Endothelial cell of umbilical vein (primary cell): ENCODE data around the gene HSP90B1. TPM values are rescaled to one million over a fixed set of nuclear protein-coding genes. Genes with fewer than 3 reads are reported as not detected.

ENCODE experiments used
- BruUV-seq: library from RNA; stranded (reverse); fragments of 400-500 nt; replicated peaks from 2 replicates; lab custom pipeline; 2021; lab: Mats Ljungman, UMichigan
- CTCF ChIA-PET: fragments of 300-600, 350-600 bp; sonication (Branson Sonifier 250); formaldehyde crosslinking; loops from one replicate; lab custom pipeline; 2021; ENCODE audit warnings: antibody characterized with exemption, inconsistent platforms; lab: Charles Lee
- POLR2A ChIA-PET: fragments of 300-600, 350-600 bp; sonication (Branson Sonifier 250); formaldehyde crosslinking; loops from one replicate; lab custom pipeline; 2021; ENCODE audit warnings: antibody characterized with exemption, inconsistent platforms; lab: Charles Lee
- DNase-seq: peaks from one replicate; pipeline ENCODE4 v3.0.0-alpha.2; 2011; ENCODE audit warnings: low read depth, low spot score
- FAIRE-seq: peaks from 2 replicates; lab custom pipeline; 2011; peaks lifted over from hg19 to GRCh38; lab: Jason Lieb, UNC
- H2AFZ ChIP-seq: 2 replicates; pipeline ENCODE4 v1.6.0; 2012; ENCODE audit warnings: low read depth, low read length, control low read depth, inconsistent platforms
- H3K27ac ChIP-seq: 2 replicates; pipeline ENCODE4 v1.5.1; 2011; ENCODE audit warnings: low read depth, mild to moderate bottlenecking, control low read depth, low read length, moderate library complexity; ENCODE audit not compliant: insufficient read depth
- H3K27me3 ChIP-seq, 2 experiments: 2 replicates each; pipeline versions ENCODE4 v1.6.0 to v1.6.1; 2011; ENCODE audit warnings: low read length in 2 of 2, mixed read lengths in 1 of 2; ENCODE audit not compliant: control insufficient read depth in 2 of 2, insufficient read depth in 2 of 2
- H3K36me3 ChIP-seq, 2 experiments: 2 replicates in 1 of 2; 3 replicates in 1 of 2; pipeline ENCODE4 v1.5.1; 2011; ENCODE audit warnings: low read length in 2 of 2, mild to moderate bottlenecking in 1 of 2, moderate library complexity in 1 of 2; ENCODE audit not compliant: control insufficient read depth in 2 of 2, insufficient read depth in 2 of 2; ENCODE audit errors: extremely low read depth in 1 of 2
- H3K4me1 ChIP-seq: 3 replicates; pipeline ENCODE4 v1.5.1; 2011; ENCODE audit warnings: mild to moderate bottlenecking, low read length; ENCODE audit not compliant: control insufficient read depth, insufficient read depth; ENCODE audit errors: extremely low read depth
- H3K4me2 ChIP-seq: 2 replicates; pipeline ENCODE4 v1.6.1; 2011; ENCODE audit warnings: low read length, control low read depth, mixed read lengths; ENCODE audit not compliant: insufficient read depth
- H3K4me3 ChIP-seq, 3 experiments: fragments of 200-600 bp in 1 of 3; sonication (generic), shearing (Covaris generic) in 1 of 3; replicated peaks in 1 of 3; 2 replicates each; pipeline ENCODE4 v1.5.1; 2011 to 2016; ENCODE audit warnings: control low read depth in 3 of 3, low read length in 3 of 3, mild to moderate bottlenecking in 2 of 3, inconsistent platforms in 1 of 3, low read depth in 1 of 3, moderate library complexity in 1 of 3; ENCODE audit not compliant: insufficient read depth in 1 of 3
- H3K79me2 ChIP-seq: 2 replicates; pipeline ENCODE4 v1.6.0; 2012; ENCODE audit warnings: low read length, inconsistent platforms; ENCODE audit not compliant: control insufficient read depth, insufficient read depth
- H3K9ac ChIP-seq: replicated peaks from 2 replicates; pipeline ENCODE3; 2011; ENCODE audit warnings: low read length, control low read depth; ENCODE audit not compliant: insufficient read depth; ENCODE audit errors: extremely low read depth
- H3K9me1 ChIP-seq: replicated peaks from 3 replicates; pipeline ENCODE4 v1.6.0; 2011; ENCODE audit warnings: mild to moderate bottlenecking, low read length; ENCODE audit not compliant: control insufficient read depth, insufficient read depth; ENCODE audit errors: extremely low read depth
- H3K9me3 ChIP-seq: replicated peaks from 2 replicates; pipeline ENCODE4 v1.5.1; 2012; ENCODE audit warnings: low read length, inconsistent platforms; ENCODE audit not compliant: control insufficient read depth, insufficient read depth
- H4K20me1 ChIP-seq: replicated peaks from 2 replicates; pipeline ENCODE3; 2011; ENCODE audit warnings: mild to moderate bottlenecking, low read length; ENCODE audit not compliant: control insufficient read depth, insufficient read depth; ENCODE audit errors: extremely low read depth
- CTCF ChIP-seq, 2 donors: IDR thresholded peaks; 1 replicate in 1 of 2; 2 replicates in 1 of 2; pipeline ENCODE4 v1.5.1; 2011; ENCODE audit warnings: low read length in 2 of 2, mild to moderate bottlenecking in 2 of 2, moderate library complexity in 2 of 2, control low read depth in 1 of 2, inconsistent platforms in 1 of 2, low read depth in 1 of 2; ENCODE audit not compliant: insufficient read depth in 1 of 2; ENCODE audit errors: extremely low read depth in 1 of 2
- EZH2 ChIP-seq: IDR thresholded peaks from 2 replicates; pipeline ENCODE4 v1.6.1; 2012; ENCODE audit warnings: borderline replicate concordance, low read depth, mild to moderate bottlenecking, moderate library complexity, low read length, inconsistent platforms; ENCODE audit not compliant: severe bottlenecking
- FOS ChIP-seq: IDR thresholded peaks from 2 replicates; pipeline ENCODE4 v1.6.1; 2011; ENCODE audit warnings: mild to moderate bottlenecking, low read length, moderate library complexity, borderline replicate concordance; ENCODE audit not compliant: insufficient read depth
- GATA2 ChIP-seq: IDR thresholded peaks from 2 replicates; pipeline ENCODE4 v1.7.0; 2011; ENCODE audit warnings: low read depth, mild to moderate bottlenecking, moderate library complexity, mixed read lengths, low read length; ENCODE audit not compliant: insufficient read length, insufficient read depth
- JUN ChIP-seq: IDR thresholded peaks from 2 replicates; pipeline ENCODE4 v1.6.1; 2011; ENCODE audit warnings: borderline replicate concordance, low read depth; ENCODE audit not compliant: insufficient read length, insufficient read depth
- MAX ChIP-seq: IDR thresholded peaks from 2 replicates; pipeline ENCODE4 v1.6.1; 2011; ENCODE audit not compliant: insufficient read depth, insufficient read length
- MYC ChIP-seq: IDR thresholded peaks from one replicate; pipeline ENCODE4 v1.6.1; 2011; ENCODE audit warnings: mild to moderate bottlenecking, low read depth, low read length
- POLR2A ChIP-seq: IDR thresholded peaks from 2 replicates; pipeline ENCODE4 v1.6.1; 2012; ENCODE audit warnings: low read depth, mild to moderate bottlenecking, control low read depth, low read length
- POLR2AphosphoS5 ChIP-seq: IDR thresholded peaks from 2 replicates; pipeline ENCODE4 v1.6.1; 2012; ENCODE audit warnings: low read depth, mild to moderate bottlenecking, control low read depth, low read length, moderate library complexity; ENCODE audit not compliant: insufficient read depth
- dilution Hi-C: fragments of 300-500 bp; cut with MboI; formaldehyde crosslinking; loops from one replicate; pipeline ENCODE4 v1.15.0; 2019; ENCODE audit warnings: low sequenced_read_pairs; ENCODE audit not compliant: extremely low pct_ligation_motif_present
- intact Hi-C: fragments of 100-400 bp; cut with micrococcal nuclease; formaldehyde crosslinking; loops from one replicate; pipeline ENCODE4 v1.10.0; 2022
- polyA plus RNA-seq, 4 experiments: library from polyadenylated mRNA; depleted of rRNA in 3 of 4; stranded (reverse) in 3 of 4; unstranded in 1 of 4; fragments of >200 nt; gene quantifications; 2 replicates each; pipeline versions ENCODE4 v1.2.1 to v1.2.3, GENCODE V29; 2011 to 2012; ENCODE audit warnings: missing spikeins in 1 of 4
- total RNA-seq: library from RNA; stranded (reverse); gene quantifications from 2 replicates; pipeline ENCODE4 v1.2.3, GENCODE V29; 2021

HSP90B1 gene
- total and polyA plus RNA-seq, 2 donors (not counting 3 experiments of a cell fraction or from before 2014, with no cell fraction given), result 310 to 1,310 TPM

GRCh38 chr12:103897316-103897715 lies 32.9 kb upstream of the HSP90B1 start:
- no peak for FAIRE-seq
- dilution Hi-C loops, result no loop called here
- peaks cover 4 to 7% of the 10 kb centered on the region in 2 experiments for H3K27me3 ChIP-seq
- ChIA-PET POLR2A (no interaction called here), CTCF (no interaction called here)
- no peak for DNase-seq
- no peaks in the 10 kb centered on the region for H3K79me2 ChIP-seq
- no peaks in the 10 kb centered on the region for H3K4me1 ChIP-seq
- BruUV-seq, result no TSS peak
- no peak overlapping the region for H3K4me3 ChIP-seq
- H2AFZ ChIP-seq, result no peak overlapping the region
- H3K27ac ChIP-seq, result no peak overlapping the region
- H3K36me3 ChIP-seq, result no peaks in the 10 kb centered on the region
- no peaks in the 10 kb centered on the region for H3K9me1 ChIP-seq
- H3K9ac ChIP-seq, result no peak overlapping the region
- no peak for TF ChIP-seq POLR2AphosphoS5
- no peak for TF ChIP-seq JUN
- no peak for TF ChIP-seq POLR2A
- TF ChIP-seq GATA2, result no peak
- no peak for TF ChIP-seq EZH2
- no peak for TF ChIP-seq MYC
- TF ChIP-seq MAX, result no peak
- H4K20me1 ChIP-seq, result no peaks in the 10 kb centered on the region
- intact Hi-C loops, result no loop called here
- H3K9me3 ChIP-seq, result no peaks in the 10 kb centered on the region
- H3K4me2 ChIP-seq, result no peak overlapping the region

- FAIRE-seq, result no peak
- H3K9me1 ChIP-seq, result no peaks in the 10 kb centered on the region
- ChIA-PET POLR2A (no interaction called here), CTCF (interaction anchor here (1.9 kb wide), 1 partner anchor 14 kb away, joined by 4 read pairs; no protein-coding TSS in a partner anchor)
- no peaks in the 10 kb centered on the region for H3K36me3 ChIP-seq
- intact Hi-C loops, result no loop called here
- no peak overlapping the region for H2AFZ ChIP-seq
- no peak overlapping the region for H3K27ac ChIP-seq
- H3K9ac ChIP-seq, result no peak overlapping the region
- no peak for DNase-seq
- H3K27me3 ChIP-seq, result peaks cover 6 to 9% of the 10 kb centered on the region in 2 experiments
- no peak overlapping the region for H3K4me2 ChIP-seq
- no peak for TF ChIP-seq GATA2
- TF ChIP-seq POLR2AphosphoS5, result no peak
- no peak for TF ChIP-seq MYC
- no peak for TF ChIP-seq EZH2
- TF ChIP-seq CTCF (IDR thresholded peaks at IDR 0.05; ENCODE audit: extremely low read depth in 1 of 2, insufficient read depth in 1 of 2, low read depth in 1 of 2, low read length in 2 of 2), result no peak
- no peak for TF ChIP-seq JUN
- TF ChIP-seq FOS, result no peak
- TF ChIP-seq POLR2A, result no peak
- no peak for TF ChIP-seq MAX
- H3K9me3 ChIP-seq, result no peaks in the 10 kb centered on the region
- no peak overlapping the region for H3K4me3 ChIP-seq
- dilution Hi-C loops, result no loop called here
- no peaks in the 10 kb centered on the region for H4K20me1 ChIP-seq
- no TSS peak for BruUV-seq
- H3K4me1 ChIP-seq, result no peaks in the 10 kb centered on the region
- H3K79me2 ChIP-seq, result no peaks in the 10 kb centered on the region
Observed at GRCh38 chr12:103901518-103902173, 28.6 kb upstream of the HSP90B1 start.
